Liver (tissue), 9 donors: Measurements from ENCODE around the gene REPS2. TPM values are rescaled to one million over a fixed set of nuclear protein-coding genes. Genes with fewer than 3 reads are reported as not detected.

Source experiments
- DNase-seq: peaks from one replicate; pipeline ENCODE4 v3.0.0-alpha.2; 2017; ENCODE audit warnings: low spot score
- H3K27ac ChIP-seq, 2 donors: one replicate each; pipeline ENCODE4 v1.7.0; 2013; ENCODE audit warnings: inconsistent platforms in 2 of 2, low read length in 2 of 2, control low read depth in 1 of 2, low read depth in 1 of 2, mild to moderate bottlenecking in 1 of 2
- H3K27me3 ChIP-seq, 4 donors: one replicate each; pipeline versions ENCODE4 v1.6.1 to v1.7.0; 2013; ENCODE audit warnings: low read length in 3 of 4, inconsistent platforms in 1 of 4, mild to moderate bottlenecking in 1 of 4, moderate library complexity in 1 of 4; ENCODE audit not compliant: control insufficient read depth in 4 of 4, insufficient read depth in 4 of 4
- H3K36me3 ChIP-seq, 4 donors: one replicate each; pipeline versions ENCODE4 v1.6.1 to v1.7.0; 2013; ENCODE audit warnings: low read length in 3 of 4, mild to moderate bottlenecking in 3 of 4, low read depth in 1 of 4, moderate library complexity in 1 of 4; ENCODE audit not compliant: control insufficient read depth in 4 of 4, insufficient read depth in 3 of 4
- H3K4me1 ChIP-seq, 4 donors: one replicate each; pipeline versions ENCODE4 v1.6.1 to v1.7.0; 2013; ENCODE audit warnings: low read length in 3 of 4, mild to moderate bottlenecking in 3 of 4, moderate library complexity in 1 of 4; ENCODE audit not compliant: control insufficient read depth in 4 of 4, insufficient read depth in 4 of 4
- H3K4me3 ChIP-seq, 3 donors: one replicate each; pipeline versions ENCODE4 v1.6.1 to v1.7.0; 2013; ENCODE audit warnings: low read length in 3 of 3, control low read depth in 1 of 3, low read depth in 1 of 3, mild to moderate bottlenecking in 1 of 3
- H3K9ac ChIP-seq, 2 donors: one replicate each; pipeline ENCODE4 v1.7.0; 2013; ENCODE audit warnings: low read length in 2 of 2, mild to moderate bottlenecking in 2 of 2, moderate library complexity in 2 of 2, control low read depth in 1 of 2, low read depth in 1 of 2
- H3K9me3 ChIP-seq, 4 donors: one replicate each; pipeline versions ENCODE4 v1.6.1 to v1.7.0; 2013; ENCODE audit warnings: low read length in 3 of 4; ENCODE audit not compliant: control insufficient read depth in 4 of 4
- ATF3 ChIP-seq: IDR thresholded peaks from 2 replicates; pipeline ENCODE4 v1.6.1; 2016; ENCODE audit warnings: antibody characterized with exemption
- EGR1 ChIP-seq, 2 donors: IDR thresholded peaks; 2 replicates each; pipeline ENCODE4 v1.6.1; 2016 to 2018; ENCODE audit warnings: antibody characterized with exemption in 2 of 2, low read depth in 2 of 2
- FOXA1 ChIP-seq: IDR thresholded peaks from 2 replicates; pipeline ENCODE4 v1.6.1; 2016; ENCODE audit warnings: antibody characterized with exemption
- FOXA2 ChIP-seq: IDR thresholded peaks from 2 replicates; pipeline ENCODE4 v1.6.1; 2016; ENCODE audit warnings: antibody characterized with exemption
- GABPA ChIP-seq, 2 donors: IDR thresholded peaks in 1 of 2; conservative IDR thresholded peaks in 1 of 2; 2 replicates each; pipeline ENCODE4 v1.6.1; 2016; ENCODE audit warnings: antibody characterized with exemption in 2 of 2, mild to moderate bottlenecking in 1 of 2, moderate library complexity in 1 of 2
- JUND ChIP-seq, 2 donors: IDR thresholded peaks; 2 replicates each; pipeline ENCODE4 v1.6.1; 2016; ENCODE audit warnings: antibody characterized with exemption in 2 of 2
- NR2F2 ChIP-seq: IDR thresholded peaks from 2 replicates; pipeline ENCODE4 v1.6.1; 2016; ENCODE audit warnings: antibody characterized with exemption
- SP1 ChIP-seq: IDR thresholded peaks from 2 replicates; pipeline ENCODE4 v1.6.1; 2018; ENCODE audit warnings: antibody characterized with exemption, mild to moderate bottlenecking
- TAF1 ChIP-seq: conservative IDR thresholded peaks from 2 replicates; pipeline ENCODE4 v1.6.1; 2016; ENCODE audit warnings: antibody characterized with exemption, mild to moderate bottlenecking
- ZBTB33 ChIP-seq: IDR thresholded peaks from 2 replicates; pipeline ENCODE4 v1.6.1; 2016; ENCODE audit warnings: antibody characterized with exemption
- WGBS: extraction: QIAGEN DNeasy Blood & Tissue Kit; methylation state at CpG from one replicate; pipeline ENCODE4 v1.1.7; 2013; 5-methylcytosine and 5-hydroxymethylcytosine counted together
- polyA plus RNA-seq, 2 donors: library from polyadenylated mRNA; stranded (reverse) in 1 of 2; unstranded in 1 of 2; fragments of 200-250 nt in 1 of 2; fragments of >200 nt in 1 of 2; fragmentation: Nextera tagmentation in 1 of 2; extraction: Ambion mirVana in 1 of 2; gene quantifications; one replicate each; pipeline versions ENCODE4 v1.2.1 to v1.2.3, GENCODE V29; 2013 to 2015
- total RNA-seq, 2 donors: library from RNA; depleted of rRNA; stranded (reverse); fragments of >200 nt; gene quantifications; one replicate each; pipeline ENCODE4 v1.2.3, GENCODE V29; 2014
- TF ChIP-seq, protein P1 (sequence below): fragments of 150-350 bp; IDR thresholded peaks from 2 replicates; pipeline ENCODE4 v1.5.1; 2017; ENCODE audit warnings: improper control_type of control experiment, low read depth, low read length; ENCODE audit not compliant: missing input control
- TF ChIP-seq, protein P2 (sequence below): IDR thresholded peaks from 2 replicates; pipeline ENCODE4 v1.6.1; 2016; ENCODE audit warnings: antibody characterized with exemption
- TF ChIP-seq, protein P3 (sequence below): IDR thresholded peaks from 2 replicates; pipeline ENCODE4 v1.6.1; 2016; ENCODE audit warnings: antibody characterized with exemption, mild to moderate bottlenecking
- donor health status: healthy.
- donor health status: healthy.
- donor health status: healthy.
- donor health status: healthy.
- donor health status: healthy.

Gene REPS2
- total and polyA plus RNA-seq, 4 donors: 3.5 to 10.7 (median 6.2) TPM

DNA sequence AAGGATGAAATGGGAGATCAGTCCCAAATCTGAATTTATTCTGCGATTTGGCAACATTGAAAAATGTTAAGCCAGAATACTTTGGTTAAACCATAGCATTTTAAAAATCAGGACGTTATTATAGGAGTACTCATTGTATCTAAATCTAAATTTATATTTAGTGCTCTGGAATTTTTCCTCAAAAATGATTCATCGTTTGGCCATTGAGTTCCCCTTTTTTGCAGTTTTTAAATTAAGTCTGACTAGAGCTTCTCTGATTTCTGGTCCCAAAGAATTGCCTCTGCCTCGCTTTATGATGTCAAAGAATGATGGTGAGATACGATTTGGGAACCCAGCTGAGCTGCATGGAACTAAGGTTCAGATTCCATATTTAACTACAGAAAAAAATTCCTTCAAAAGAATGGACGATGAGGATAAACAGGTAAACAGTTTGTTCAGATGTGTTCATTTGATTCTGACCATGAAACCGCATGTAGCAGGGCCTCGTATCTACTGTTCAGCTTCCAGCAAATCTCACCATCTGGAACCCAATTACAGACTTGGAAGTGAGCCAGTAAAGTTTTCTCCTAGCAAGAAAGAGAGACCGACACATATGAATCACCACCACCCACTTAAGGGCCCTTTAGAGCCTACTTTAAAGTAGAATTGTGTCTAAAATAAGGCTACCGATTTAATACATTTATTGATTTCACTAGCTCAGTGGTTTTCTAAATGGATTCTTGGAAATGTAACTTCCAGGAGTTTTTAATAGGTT, 75.6 kb downstream of the REPS2 start:
- Histone ChIP-seq H3K36me3 (peaks cover 0 to 3% (median 0%) of the 10 kb centered on the region in 4 donors), H3K4me3 (no peak overlapping the region), H3K9ac (no peak overlapping the region), H3K4me1 (no peaks in the 10 kb centered on the region), H3K27me3 (no peaks in the 10 kb centered on the region), H3K27ac (no peak overlapping the region), H3K9me3 (no peaks in the 10 kb centered on the region)
- TF ChIP-seq FOXA2 (no peak), FOXA1 (no peak), ATF3 (no peak), GABPA (IDR thresholded peaks at IDR 0.05 in 1 of 2, conservative IDR thresholded peaks at IDR 0.05 in 1 of 2) (no peak), TAF1 (no peak), ZBTB33 (no peak), NR2F2 (no peak), EGR1 (IDR thresholded peaks at IDR 0.05; ENCODE audit: low read depth in 2 of 2) (no peak), SP1 (no peak), JUND (IDR thresholded peaks at IDR 0.05) (no peak)
- TF ChIP-seq, protein P1, sequence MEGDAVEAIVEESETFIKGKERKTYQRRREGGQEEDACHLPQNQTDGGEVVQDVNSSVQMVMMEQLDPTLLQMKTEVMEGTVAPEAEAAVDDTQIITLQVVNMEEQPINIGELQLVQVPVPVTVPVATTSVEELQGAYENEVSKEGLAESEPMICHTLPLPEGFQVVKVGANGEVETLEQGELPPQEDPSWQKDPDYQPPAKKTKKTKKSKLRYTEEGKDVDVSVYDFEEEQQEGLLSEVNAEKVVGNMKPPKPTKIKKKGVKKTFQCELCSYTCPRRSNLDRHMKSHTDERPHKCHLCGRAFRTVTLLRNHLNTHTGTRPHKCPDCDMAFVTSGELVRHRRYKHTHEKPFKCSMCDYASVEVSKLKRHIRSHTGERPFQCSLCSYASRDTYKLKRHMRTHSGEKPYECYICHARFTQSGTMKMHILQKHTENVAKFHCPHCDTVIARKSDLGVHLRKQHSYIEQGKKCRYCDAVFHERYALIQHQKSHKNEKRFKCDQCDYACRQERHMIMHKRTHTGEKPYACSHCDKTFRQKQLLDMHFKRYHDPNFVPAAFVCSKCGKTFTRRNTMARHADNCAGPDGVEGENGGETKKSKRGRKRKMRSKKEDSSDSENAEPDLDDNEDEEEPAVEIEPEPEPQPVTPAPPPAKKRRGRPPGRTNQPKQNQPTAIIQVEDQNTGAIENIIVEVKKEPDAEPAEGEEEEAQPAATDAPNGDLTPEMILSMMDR: no peak
- TF ChIP-seq, protein P2, sequence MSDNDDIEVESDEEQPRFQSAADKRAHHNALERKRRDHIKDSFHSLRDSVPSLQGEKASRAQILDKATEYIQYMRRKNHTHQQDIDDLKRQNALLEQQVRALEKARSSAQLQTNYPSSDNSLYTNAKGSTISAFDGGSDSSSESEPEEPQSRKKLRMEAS: no peak
- 83% methylated on average over 10 of the region's 10 CpGs for WGBS
- DNase-seq: no peak

GRCh38 chrX:17023661-17024060, 77.2 kb downstream of the REPS2 start:
- Histone ChIP-seq H3K4me3 (no peak overlapping the region), H3K27me3 (no peaks in the 10 kb centered on the region), H3K27ac (no peak overlapping the region), H3K9me3 (no peaks in the 10 kb centered on the region), H3K9ac (no peak overlapping the region), H3K36me3 (peaks cover 0 to 3% (median 0%) of the 10 kb centered on the region in 4 donors), H3K4me1 (no peaks in the 10 kb centered on the region)
- no peak for DNase-seq
- TF ChIP-seq, protein P3, sequence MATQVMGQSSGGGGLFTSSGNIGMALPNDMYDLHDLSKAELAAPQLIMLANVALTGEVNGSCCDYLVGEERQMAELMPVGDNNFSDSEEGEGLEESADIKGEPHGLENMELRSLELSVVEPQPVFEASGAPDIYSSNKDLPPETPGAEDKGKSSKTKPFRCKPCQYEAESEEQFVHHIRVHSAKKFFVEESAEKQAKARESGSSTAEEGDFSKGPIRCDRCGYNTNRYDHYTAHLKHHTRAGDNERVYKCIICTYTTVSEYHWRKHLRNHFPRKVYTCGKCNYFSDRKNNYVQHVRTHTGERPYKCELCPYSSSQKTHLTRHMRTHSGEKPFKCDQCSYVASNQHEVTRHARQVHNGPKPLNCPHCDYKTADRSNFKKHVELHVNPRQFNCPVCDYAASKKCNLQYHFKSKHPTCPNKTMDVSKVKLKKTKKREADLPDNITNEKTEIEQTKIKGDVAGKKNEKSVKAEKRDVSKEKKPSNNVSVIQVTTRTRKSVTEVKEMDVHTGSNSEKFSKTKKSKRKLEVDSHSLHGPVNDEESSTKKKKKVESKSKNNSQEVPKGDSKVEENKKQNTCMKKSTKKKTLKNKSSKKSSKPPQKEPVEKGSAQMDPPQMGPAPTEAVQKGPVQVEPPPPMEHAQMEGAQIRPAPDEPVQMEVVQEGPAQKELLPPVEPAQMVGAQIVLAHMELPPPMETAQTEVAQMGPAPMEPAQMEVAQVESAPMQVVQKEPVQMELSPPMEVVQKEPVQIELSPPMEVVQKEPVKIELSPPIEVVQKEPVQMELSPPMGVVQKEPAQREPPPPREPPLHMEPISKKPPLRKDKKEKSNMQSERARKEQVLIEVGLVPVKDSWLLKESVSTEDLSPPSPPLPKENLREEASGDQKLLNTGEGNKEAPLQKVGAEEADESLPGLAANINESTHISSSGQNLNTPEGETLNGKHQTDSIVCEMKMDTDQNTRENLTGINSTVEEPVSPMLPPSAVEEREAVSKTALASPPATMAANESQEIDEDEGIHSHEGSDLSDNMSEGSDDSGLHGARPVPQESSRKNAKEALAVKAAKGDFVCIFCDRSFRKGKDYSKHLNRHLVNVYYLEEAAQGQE: no peak
- TF ChIP-seq ATF3 (no peak), FOXA1 (no peak)
- 89% methylated on average over 2 of the region's 2 CpGs for WGBS
